GM15510 (cell line): ENCODE results near the gene COMP.

Experiments
- POLR2A ChIP-seq: IDR thresholded peaks from 3 replicates; pipeline ENCODE4 v1.6.1; 2011; ENCODE audit warnings: borderline replicate concordance; ENCODE audit not compliant: insufficient read length; ENCODE audit errors: extremely low read depth

COMP gene

DNA sequence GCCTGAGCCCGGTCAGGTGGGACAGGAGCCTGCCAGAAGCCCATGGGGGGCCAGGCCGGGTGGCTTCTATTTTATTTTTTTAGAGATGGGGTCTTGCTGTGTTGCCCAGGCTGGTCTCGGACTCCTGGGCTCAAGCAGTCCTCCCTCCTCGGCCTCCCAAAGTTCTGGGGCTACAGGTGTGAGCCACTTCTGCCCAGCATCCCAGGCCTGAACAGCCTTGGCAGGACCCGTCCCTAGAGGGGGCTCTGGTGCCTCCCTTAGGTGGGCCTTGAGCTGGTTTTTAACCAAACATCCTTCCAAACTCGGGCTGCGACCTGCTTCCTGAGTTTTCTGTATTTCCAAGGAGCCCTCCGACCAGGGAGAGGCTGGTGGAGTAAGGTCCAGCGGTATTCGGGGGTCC lies 10.5 kb downstream of the COMP start:
- TF ChIP-seq POLR2A = no peak

GRCh38 chr19:18780081-18780480 lies 11.0 kb downstream of the COMP start:
- TF ChIP-seq POLR2A = no peak

DNA sequence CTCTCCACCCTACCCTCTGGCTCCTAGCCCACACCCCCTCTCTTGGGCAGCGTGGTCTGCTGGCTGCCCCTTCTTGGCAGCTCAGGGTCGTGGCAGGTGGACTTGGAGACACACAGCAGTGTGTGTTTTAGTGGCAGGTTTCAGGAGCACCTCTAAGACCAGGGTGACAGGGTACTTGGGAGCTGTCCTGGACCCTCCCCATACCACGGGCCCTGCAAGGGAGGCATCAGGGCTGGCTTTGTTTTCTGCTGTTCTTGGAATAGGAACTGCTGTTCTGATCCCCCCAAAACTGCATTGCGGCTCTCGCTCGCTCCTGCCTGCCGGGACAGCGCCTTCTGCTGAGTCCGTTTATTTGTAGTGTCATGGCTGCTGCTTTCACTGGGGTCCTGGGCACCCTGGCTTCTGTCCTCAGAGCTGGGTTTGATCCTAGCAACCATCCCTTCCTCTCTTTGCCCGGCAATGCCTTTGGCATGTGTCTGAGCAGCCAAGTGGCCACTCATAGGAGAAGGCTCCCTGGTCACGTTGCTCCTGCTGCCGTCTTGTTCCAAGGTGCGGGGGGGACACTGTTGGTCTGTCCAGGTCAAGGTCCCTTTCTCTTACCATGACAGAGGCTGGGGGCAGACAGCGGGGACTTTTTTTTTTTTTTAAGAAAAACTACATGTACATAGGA lies 12.1 kb downstream of the COMP start:
- no peak for TF ChIP-seq POLR2A

GRCh38 chr19:18778076-18778389 lies 13.1 kb downstream of the COMP start:
- no peak for TF ChIP-seq POLR2A

GRCh38 chr19:18777301-18778075 lies 13.6 kb downstream of the COMP start:
- no peak for TF ChIP-seq POLR2A

DNA sequence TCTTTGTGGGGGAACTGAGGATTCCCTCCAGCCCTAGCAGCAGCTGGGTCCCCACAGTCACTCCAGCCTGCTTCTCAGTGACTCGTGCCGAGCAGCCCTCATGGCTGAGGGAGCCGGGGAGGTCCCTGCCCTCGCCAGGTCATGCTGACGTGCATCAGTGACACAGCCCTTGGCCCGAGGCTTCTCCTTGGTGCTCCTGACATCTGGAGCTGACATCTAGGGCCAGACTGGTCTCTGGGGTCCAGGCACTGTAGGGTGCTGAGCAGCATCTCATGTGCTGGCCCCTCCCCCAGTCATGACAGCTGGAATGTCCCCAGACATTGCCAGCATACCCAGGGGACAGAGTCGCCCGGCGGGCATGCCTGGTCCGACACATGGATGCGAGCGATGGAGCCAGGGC lies 14.4 kb downstream of the COMP start:
- no peak for TF ChIP-seq POLR2A

DNA sequence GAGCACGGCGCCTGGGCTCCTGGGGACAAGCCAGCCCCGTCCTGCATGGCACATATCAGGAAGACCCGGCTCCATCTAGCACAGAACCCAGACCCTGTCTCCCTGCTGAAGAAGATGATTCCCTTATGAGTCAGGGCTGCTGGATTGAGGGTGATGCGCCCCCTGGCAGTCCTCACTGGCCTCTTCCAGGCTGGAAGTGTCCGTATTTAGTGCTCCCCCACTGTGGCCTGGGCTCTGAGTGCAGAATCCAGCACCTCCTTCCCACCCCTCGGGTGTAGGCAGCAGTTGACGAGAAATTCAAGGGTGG lies 14.9 kb downstream of the COMP start:
- no peak for TF ChIP-seq POLR2A

DNA sequence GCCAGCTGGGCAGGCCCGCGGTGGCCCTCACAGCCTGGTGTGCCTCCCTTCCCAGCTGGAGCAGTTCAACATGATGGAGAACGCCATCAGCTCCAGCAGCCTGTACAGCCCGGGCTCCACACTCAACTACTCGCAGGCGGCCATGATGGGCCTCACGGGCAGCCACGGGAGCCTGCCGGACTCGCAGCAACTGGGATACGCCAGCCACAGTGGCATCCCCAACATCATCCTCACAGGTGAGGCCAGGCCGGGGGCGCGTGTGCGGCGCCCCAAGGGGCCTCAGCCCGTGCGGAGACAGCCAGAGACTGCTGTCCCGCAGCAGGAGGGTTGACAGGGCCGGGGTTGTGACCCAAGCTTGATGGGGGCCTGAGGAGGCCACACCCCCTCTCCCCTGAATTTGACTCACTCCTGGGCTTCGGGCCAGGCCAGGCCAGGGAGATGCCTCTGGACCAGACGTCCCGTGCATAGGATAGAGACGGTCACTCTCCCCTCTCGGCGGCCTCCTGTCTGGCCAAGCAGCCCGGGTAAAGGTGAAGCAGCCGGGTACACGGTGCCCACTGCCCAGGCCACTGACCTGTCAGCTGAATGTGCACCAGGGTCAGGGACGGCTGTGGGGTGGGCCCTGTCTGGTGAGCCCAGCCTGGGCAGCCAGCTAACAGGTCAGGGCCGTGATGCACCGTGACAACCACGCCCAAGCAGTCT lies 15.4 kb downstream of the COMP start:
- TF ChIP-seq POLR2A = no peak

DNA sequence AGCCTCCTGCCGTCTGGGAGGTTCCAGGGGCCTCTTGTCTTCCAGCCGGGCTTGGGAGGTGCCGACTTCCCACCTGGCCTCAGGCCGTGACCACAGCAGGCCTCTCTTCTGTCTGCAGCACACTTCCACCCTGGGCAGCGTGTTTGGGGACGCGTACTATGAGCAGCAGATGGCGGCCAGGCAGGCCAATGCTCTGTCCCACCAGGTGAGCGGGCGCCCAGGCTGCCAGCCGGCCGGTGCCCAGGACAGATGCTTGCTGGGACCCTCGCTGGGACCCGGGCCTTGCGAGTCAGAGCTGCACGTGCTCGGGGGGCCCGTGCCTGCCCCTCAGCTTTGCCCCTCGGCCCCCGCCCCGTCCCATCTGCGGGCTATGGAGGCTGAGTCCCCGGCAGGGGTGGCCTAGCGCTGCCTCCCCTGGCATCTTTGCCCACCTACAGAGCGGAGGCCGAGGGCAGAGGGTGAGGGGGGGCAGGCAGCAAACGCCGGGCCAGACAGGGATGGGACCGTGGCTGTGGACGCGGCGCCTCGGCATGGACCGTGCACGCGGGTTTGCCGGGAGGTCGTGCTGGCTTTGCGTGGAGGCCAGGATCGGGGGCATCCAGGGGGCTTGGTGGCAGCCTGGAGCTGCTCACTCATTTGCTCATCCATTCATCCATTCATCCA lies 16.2 kb downstream of the COMP start:
- TF ChIP-seq POLR2A = no peak

DNA sequence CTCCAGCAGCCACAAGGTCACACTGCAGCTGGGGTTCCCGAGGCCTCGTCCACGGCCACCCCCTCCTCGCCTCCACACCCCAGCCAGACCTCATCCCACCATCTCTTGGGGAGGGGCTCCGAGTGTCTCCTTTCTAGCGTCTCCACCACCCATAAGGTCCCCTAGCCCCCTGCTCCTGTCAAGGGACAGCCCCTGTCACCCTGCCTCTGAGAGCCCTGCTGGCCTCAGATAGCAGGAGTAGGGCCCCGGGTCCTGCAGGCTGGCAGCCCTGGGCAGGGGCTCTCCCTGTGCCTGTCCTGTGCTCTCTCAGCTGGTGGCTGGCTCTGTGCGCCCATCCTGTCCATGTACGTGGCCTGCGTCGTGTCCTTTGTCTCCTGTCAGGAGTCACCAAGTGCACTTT lies 17.0 kb downstream of the COMP start:
- no peak for TF ChIP-seq POLR2A

DNA sequence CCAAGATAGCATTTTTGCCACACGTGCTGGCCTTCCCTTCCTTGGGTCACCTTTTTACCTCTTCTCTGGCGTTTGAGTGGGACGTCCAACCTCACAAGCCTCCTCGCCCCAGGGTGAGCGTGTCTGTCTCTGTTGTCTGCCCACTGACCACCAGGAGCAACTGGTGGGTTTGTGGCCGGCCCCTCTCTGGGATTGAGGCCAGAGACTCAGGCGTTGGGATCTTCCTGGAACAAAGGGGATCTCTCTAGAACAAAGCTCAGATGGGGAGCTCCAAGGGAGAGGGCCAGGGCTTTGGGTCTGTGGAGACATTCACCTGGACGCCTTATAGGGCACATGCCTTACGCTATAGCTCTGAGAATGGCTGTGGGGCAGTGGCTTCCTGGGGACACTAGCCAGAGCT lies 17.4 kb downstream of the COMP start:
- no peak for TF ChIP-seq POLR2A

GRCh38 chr19:18772620-18773587 lies 18.2 kb downstream of the COMP start:
- no peak for TF ChIP-seq POLR2A

- TF ChIP-seq POLR2A = no peak
These were observed 19.5 kb downstream of the COMP start for GRCh38 chr19:18771328-18772242.

GRCh38 chr19:18770663-18771327 lies 20.3 kb downstream of the COMP start:
- no peak for TF ChIP-seq POLR2A
